OCI-LY1 (cell line): ENCODE measurements around the gene CYP20A1.

Experiments used
- H2AFZ ChIP-seq: fragments of 200-600 bp; sonication (generic), shearing (Covaris generic); 2 replicates; pipeline ENCODE4 v1.6.0; 2014; ENCODE audit warnings: antibody characterized with exemption, mild to moderate bottlenecking, low read length
- H3F3A ChIP-seq: fragments of 200-600 bp; sonication (generic), shearing (Covaris generic); 2 replicates; pipeline ENCODE4 v1.6.0; 2014; ENCODE audit warnings: mild to moderate bottlenecking, antibody characterized with exemption, low read length, moderate library complexity; ENCODE audit not compliant: insufficient read depth
- H3K27ac ChIP-seq: fragments of 200-600 bp; sonication (generic); 2 replicates; pipeline ENCODE4 v1.5.1; 2014; ENCODE audit warnings: low read length, mixed run types, mild to moderate bottlenecking, low read depth; ENCODE audit not compliant: poor library complexity, severe bottlenecking
- H3K27me3 ChIP-seq: fragments of 200-600 bp; sonication (generic); 2 replicates; pipeline ENCODE4 v1.6.0; 2014; ENCODE audit warnings: antibody characterized with exemption, mild to moderate bottlenecking, low read length, moderate library complexity; ENCODE audit not compliant: insufficient read depth
- H3K36me3 ChIP-seq: fragments of 200-600 bp; sonication (generic); 2 replicates; pipeline ENCODE4 v1.6.1; 2014; ENCODE audit warnings: mild to moderate bottlenecking, antibody characterized with exemption, low read length, moderate library complexity, mixed read lengths; ENCODE audit not compliant: insufficient read depth
- H3K4me1 ChIP-seq: fragments of 200-600 bp; sonication (generic); 2 replicates; pipeline ENCODE4 v1.5.1; 2014; ENCODE audit warnings: mild to moderate bottlenecking, low read length, moderate library complexity; ENCODE audit not compliant: insufficient read depth, severe bottlenecking
- H3K4me2 ChIP-seq: fragments of 200-600 bp; sonication (generic), shearing (Covaris generic); 2 replicates; pipeline ENCODE4 v1.6.1; 2014; ENCODE audit warnings: low read length
- H3K4me3 ChIP-seq: fragments of 200-600 bp; sonication (generic); 2 replicates; pipeline ENCODE4 v1.5.1; 2014; ENCODE audit warnings: low read length, low read depth, mild to moderate bottlenecking, mixed read lengths; ENCODE audit not compliant: poor library complexity, severe bottlenecking
- H3K79me2 ChIP-seq: fragments of 200-600 bp; shearing (Covaris generic); 2 replicates; pipeline ENCODE4 v1.6.1; 2016; ENCODE audit warnings: mixed run types, low read length, mixed read lengths; ENCODE audit not compliant: insufficient read depth
- H3K9ac ChIP-seq: fragments of 200-600 bp; sonication (generic), shearing (Covaris generic); 2 replicates; pipeline ENCODE4 v1.6.1; 2014; ENCODE audit warnings: mild to moderate bottlenecking, low read length, mixed read lengths
- H3K9me2 ChIP-seq: fragments of 200-600 bp; sonication (generic), shearing (Covaris generic); 2 replicates; pipeline ENCODE4 v1.6.1; 2014; ENCODE audit warnings: low read depth, mild to moderate bottlenecking, low read length, mixed read lengths
- H3K9me3 ChIP-seq: fragments of 200-600 bp; shearing (Covaris generic); 2 replicates; pipeline ENCODE4 v1.6.1; 2014; ENCODE audit warnings: low read length, mixed read lengths
- H4K20me1 ChIP-seq: fragments of 200-600 bp; sonication (generic), shearing (Covaris generic); 2 replicates; pipeline ENCODE4 v1.6.0; 2016; ENCODE audit warnings: mild to moderate bottlenecking, low read length; ENCODE audit not compliant: insufficient read depth
- CTCF ChIP-seq: fragments of 200-600 bp; sonication (generic), shearing (Covaris generic); IDR thresholded peaks from 2 replicates; pipeline ENCODE4 v1.5.1; 2017; ENCODE audit warnings: mild to moderate bottlenecking, antibody characterized with exemption, low read length, moderate library complexity, mixed read lengths
- EZH2 ChIP-seq: fragments of 200-600 bp; sonication (generic), shearing (Covaris generic); IDR thresholded peaks from 2 replicates; pipeline ENCODE4 v1.8.0; 2017; ENCODE audit warnings: borderline replicate concordance, mixed run types, mild to moderate bottlenecking, antibody characterized with exemption, low read length, moderate library complexity, mixed read lengths

Gene CYP20A1

GRCh38 chr2:203237346-203238238, 1.2 kb upstream of the CYP20A1 start:
- Histone ChIP-seq H4K20me1 (no peaks in the 10 kb centered on the region), H3K9me2 (no peaks in the 10 kb centered on the region), H3F3A (no peaks in the 10 kb centered on the region), H3K4me2 (peak overlapping the region; percentile 84), H3K36me3 (no peaks in the 10 kb centered on the region), H3K27me3 (no peaks in the 10 kb centered on the region), H2AFZ (no peak overlapping the region), H3K79me2 (no peaks in the 10 kb centered on the region), H3K9me3 (no peaks in the 10 kb centered on the region), H3K9ac (peak overlapping the region; percentile 86), H3K4me1 (peaks cover 24% of the 10 kb centered on the region), H3K27ac (peak overlapping the region; percentile 78), H3K4me3 (peak overlapping the region; percentile 86)
- no peak for TF ChIP-seq CTCF
- no peak for TF ChIP-seq EZH2

GRCh38 chr2:203238292-203238703, 520 bp upstream of the CYP20A1 start:
- TF ChIP-seq EZH2: no peak
- TF ChIP-seq CTCF: no peak
- Histone ChIP-seq H3K79me2 (no peaks in the 10 kb centered on the region), H3K9ac (peak overlapping the region; percentile 86), H3K4me1 (peaks cover 24% of the 10 kb centered on the region), H3K9me3 (no peaks in the 10 kb centered on the region), H4K20me1 (no peaks in the 10 kb centered on the region), H3K27ac (peak overlapping the region; percentile 78), H3K9me2 (no peaks in the 10 kb centered on the region), H3K4me2 (peak overlapping the region; percentile 84), H3K36me3 (no peaks in the 10 kb centered on the region), H3K4me3 (peak overlapping the region; percentile 86), H3K27me3 (no peaks in the 10 kb centered on the region), H3F3A (no peaks in the 10 kb centered on the region), H2AFZ (peak overlapping the region; percentile 98)

- no peak overlapping the region for H3K27ac ChIP-seq
- H3K79me2 ChIP-seq: no peaks in the 10 kb centered on the region
- peak overlapping the region; percentile 86 for H3K4me3 ChIP-seq
These were observed 1.7 kb downstream of the CYP20A1 start for GRCh38 chr2:203240491-203240890.

More at GRCh38 chr2:203240491-203240890, 1.7 kb downstream of the CYP20A1 start:
- Histone ChIP-seq H3K4me2 (peak overlapping the region; percentile 84), H3K9me3 (no peaks in the 10 kb centered on the region), H2AFZ (no peak overlapping the region), H3K27me3 (no peaks in the 10 kb centered on the region), H3F3A (no peaks in the 10 kb centered on the region), H3K36me3 (no peaks in the 10 kb centered on the region), H3K9me2 (no peaks in the 10 kb centered on the region), H3K4me1 (peaks cover 24% of the 10 kb centered on the region), H3K9ac (no peak overlapping the region), H4K20me1 (no peaks in the 10 kb centered on the region)
- no peak for TF ChIP-seq CTCF
- no peak for TF ChIP-seq EZH2
